T-helper 1 cell (primary cell): ENCODE data around the gene EME1.
"Not testable (repeated sequence)": the region's sequence is repeated elsewhere in the genome, so short reads cannot be mapped to it uniquely, and the experiment has no call there.

Experiments
- DNase-seq, 5 donors: peaks; one replicate each; pipeline ENCODE4 v3.0.0-alpha.2; 2012 to 2020

EME1 gene

DNA sequence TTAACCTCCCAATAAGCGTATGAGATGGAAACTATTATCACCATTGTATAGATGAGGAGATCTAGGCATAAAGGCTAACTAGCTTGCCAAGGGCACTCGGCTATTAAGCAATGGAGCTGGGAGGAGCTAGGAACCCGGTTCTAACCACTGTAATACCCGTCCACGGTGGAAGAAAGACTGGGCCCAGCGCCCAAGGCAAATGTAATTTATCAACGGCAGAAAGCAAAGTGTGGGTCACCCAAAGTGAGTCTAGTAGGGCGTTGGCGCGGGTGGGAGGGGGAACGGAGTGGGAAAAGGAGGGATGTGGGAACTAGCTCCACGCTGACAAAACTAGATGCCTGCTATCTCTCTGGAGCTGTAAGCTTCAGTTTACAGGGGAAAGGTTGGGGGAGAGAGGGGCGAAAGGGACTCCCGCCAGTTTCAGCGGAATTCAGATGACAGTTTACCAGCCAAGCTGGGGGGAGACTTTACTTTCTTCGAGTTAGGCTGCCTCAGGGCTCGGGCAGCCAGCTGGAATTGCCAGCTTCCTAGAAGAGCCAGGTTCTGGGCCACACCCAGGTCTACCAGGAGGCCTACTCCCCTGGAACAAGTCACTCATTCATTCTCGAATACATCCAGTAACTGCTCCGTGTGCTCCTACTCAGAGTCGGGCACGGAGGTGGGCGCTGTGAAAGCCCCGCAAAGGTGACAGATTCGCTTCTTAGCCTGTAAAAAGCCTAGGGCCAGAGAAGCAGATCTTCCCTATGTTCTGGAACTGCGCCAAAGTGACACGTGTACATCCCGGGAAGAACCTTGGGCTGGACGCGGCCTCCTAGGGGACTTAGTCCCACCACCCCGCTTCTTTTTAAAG is 23.5 kb downstream of the EME1 start:
- peak in 1 of 5 donors; percentile 4 for DNase-seq

GRCh38 chr17:50397111-50397918 is 24.3 kb downstream of the EME1 start, which contains the start of gene LRRC59:
Gene LRRC59, minus strand, starts transcription at chr17:50397523. Its CDS starts 206 bp downstream, at chr17:50397317.
- DNase-seq: peak; percentile 82 to 91 (median 89)

DNA sequence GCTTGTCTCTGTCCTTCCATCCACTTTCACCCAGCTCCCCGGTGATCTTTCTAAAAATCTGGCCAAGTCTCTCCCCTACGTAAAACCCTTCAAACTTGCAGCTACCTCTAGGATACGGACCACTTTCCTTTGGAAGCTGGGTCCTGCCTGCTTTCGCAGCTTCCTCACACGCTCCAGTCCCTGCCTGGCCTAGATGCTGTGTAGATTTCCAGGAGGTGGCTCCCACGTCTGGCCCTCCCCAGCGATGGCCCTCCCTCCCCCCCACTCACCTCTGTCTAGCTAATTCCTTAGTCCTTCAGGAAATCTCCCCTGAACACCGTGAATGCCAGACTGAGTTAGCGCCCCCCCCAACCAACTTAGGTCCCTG is 24.9 kb downstream of the EME1 start:
- no peak for DNase-seq

DNA sequence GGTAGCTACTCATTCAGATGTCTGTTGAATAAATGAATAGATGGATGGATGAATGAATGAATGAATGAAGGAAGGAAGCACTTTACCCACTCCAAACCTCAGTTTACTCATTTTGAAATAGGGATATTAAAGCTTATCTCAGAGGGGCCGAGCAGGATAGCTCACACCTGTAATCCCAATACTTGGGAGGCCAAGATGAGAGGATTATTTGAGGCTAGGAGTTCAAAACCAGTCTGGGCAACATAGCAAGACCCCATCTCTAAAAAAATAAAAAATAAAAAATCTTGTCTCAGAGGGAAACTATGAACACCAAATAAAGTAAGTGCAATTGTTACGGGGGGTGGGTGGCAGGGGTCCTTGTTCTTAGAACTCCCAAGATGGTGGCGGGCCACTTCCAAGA is 25.6 kb downstream of the EME1 start:
- not testable (repeated sequence) for DNase-seq

GRCh38 chr17:50399591-50399990 is 26.6 kb downstream of the EME1 start:
- not testable (repeated sequence) for DNase-seq

DNA sequence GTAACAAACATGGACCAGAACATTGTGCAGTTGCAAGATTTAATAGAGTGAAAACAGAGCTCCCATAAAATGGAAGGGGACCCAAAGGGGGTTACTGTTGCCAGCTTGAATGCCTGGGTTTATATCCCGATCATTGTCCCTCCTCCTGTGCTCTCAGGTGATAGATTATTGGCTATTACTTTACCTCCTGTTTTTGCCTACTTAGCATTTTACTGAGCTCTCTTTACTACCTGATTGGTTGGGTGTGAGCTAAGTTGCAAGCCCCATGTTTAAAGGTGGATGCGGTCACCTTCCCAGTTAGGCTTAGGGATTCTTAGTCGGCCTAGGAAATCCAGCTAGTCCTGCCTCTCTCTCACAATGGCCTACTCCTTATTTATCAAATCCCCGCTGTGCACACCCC is 32.3 kb downstream of the EME1 start:
- not testable (repeated sequence) for DNase-seq

DNA sequence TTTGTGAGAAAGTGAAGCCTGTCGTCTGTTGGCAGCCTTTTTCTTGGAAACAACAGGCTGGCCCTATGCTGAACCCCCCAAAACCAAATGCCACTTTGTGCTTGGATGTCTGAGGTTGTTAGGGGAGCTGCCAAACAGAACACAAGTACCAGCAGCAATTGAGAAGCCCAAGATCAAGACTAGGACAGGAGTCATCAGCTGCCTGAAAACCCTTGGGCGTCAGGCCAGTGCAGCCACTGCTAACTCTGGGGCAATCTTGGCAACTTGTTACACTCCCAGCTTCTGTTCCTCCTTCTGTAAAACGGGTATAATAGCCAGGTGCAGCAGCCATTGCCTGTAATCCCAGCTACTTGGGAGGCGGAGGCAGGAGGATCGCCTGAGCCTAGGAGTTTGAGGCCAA is 33.5 kb downstream of the EME1 start:
- DNase-seq: no peak

- DNase-seq: no peak
Observed at GRCh38 chr17:50407921-50408320, 34.9 kb downstream of the EME1 start.

GRCh38 chr17:50412188-50412732 is 39.2 kb downstream of the EME1 start:
- no peak for DNase-seq

GRCh38 chr17:50414808-50415207 is 41.8 kb downstream of the EME1 start:
- DNase-seq: no peak

- not testable (repeated sequence) for DNase-seq
Observed at GRCh38 chr17:50419577-50419976, 46.5 kb downstream of the EME1 start.

DNA sequence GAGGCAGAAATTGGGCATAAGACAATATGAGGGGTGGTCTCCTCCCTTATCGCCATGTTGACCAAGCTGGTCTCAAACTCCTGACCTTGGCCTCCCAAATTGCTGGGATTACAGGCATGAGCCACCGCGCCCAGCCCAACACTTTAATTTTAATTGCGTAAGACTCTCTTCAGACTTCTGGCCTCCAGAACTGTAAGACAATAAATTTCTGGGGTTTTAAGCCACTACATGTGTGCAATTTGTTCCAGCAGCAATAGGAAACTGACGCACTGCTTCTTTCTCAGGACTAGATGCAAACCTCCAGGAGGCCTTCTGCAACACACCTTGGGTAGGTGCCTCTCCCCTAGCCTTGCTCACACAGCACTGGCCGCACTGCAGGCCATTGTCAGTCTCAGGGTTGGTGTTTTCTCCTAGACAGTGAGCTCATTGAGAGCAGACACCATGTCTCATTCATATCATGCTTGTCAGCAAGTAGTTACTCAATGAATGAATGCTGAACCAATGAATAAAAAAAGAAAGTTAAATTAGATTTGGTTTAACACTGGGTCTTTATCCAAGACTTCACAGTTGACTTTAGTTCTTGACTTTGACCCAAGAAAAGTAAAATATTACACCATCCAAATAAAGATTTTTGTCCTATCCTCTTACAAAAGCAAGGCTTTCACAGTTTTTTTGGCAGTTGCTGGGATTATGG is 47.5 kb downstream of the EME1 start:
- DNase-seq: no peak

DNA sequence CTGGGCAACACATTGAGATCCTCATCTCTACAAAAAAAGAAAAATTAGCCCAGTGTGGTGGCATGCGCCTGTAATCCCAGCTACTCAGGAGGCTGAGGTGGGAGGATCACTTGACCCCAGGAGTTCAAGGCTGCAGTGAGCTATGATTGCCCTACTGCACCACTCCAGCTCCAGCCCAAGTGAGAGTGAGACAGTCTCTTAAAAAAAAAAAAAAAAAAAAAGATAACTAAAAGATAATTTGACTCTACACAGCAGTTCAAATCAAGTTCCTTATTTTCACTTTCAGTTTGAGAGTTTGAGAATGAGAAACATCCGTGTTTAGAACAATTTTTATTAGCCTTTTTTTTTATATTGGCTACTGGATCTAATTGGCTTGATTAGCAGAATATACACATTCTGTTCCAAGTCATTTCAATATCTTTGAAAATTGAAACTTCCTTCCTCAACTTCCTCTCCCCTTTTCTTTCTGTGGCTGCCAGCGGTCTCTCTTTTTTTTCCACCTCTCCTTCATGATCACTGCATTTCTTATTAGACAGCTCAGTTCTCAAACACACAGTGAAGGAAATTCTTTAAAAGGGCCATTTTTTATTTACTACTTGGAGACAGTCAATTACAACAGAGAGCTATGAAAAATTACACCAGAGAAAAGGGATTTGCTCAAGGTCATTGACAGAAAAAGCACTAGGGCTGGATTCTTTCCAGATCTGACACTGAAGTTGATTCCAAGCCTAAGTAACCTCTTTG is 48.5 kb downstream of the EME1 start:
- DNase-seq: peak in 1 of 5 donors; percentile 20

GRCh38 chr17:50422738-50423137 is 49.7 kb downstream of the EME1 start:
- DNase-seq: no peak

GRCh38 chr17:50423553-50424159 is 50.6 kb downstream of the EME1 start:
- DNase-seq: no peak

GRCh38 chr17:50424246-50424995 is 51.4 kb downstream of the EME1 start:
- no peak for DNase-seq

- no peak for DNase-seq
Observed at GRCh38 chr17:50424996-50425681, 52.1 kb downstream of the EME1 start.

- DNase-seq: peak; percentile 51 to 71 (median 64)
Observed at GRCh38 chr17:50425682-50426471, 52.8 kb downstream of the EME1 start, which contains the start of gene ACSF2. Gene ACSF2, plus strand, starts transcription at chr17:50426218. Its CDS starts 44 bp downstream, at chr17:50426262.

GRCh38 chr17:50426472-50426782 is 53.4 kb downstream of the EME1 start:
- DNase-seq: no peak
